ENCODE results near the gene CCNY.

DNA sequence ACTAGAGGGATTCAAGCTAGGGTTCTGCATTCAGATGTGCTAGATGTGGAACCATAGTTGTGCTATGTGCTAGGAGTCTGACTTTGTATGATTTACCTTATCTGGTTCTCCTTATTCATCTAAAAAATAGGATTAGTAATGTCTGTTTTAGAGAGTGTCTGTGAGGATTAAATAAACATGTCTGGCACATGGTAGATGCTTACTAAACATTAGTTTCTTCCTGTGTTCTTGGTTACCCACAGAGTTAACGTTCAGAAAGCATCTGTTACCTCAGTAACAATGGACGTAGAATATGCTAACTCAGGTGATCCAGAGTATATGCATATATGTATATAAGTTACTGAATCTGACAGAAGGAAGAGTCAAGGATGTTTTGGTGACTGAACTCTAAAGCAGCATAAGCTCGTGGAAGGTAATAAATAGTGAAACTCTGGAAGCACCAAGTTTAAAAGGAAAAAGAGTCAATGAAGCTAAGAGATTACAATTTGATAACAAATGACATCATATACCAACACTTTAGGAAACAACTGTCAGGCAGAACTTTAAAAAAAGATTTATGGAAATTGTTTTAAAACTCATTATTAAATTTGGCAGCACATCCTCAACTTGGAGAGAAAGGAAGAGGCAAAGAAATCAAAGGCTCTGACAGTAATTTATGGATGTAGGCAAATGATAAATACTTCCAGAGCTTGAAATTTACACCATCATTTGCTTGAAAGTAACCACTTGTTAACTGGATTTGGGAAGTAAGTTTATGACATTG is 127.0 kb downstream of the CCNY start:
- TF ChIP-seq, protein P1, sequence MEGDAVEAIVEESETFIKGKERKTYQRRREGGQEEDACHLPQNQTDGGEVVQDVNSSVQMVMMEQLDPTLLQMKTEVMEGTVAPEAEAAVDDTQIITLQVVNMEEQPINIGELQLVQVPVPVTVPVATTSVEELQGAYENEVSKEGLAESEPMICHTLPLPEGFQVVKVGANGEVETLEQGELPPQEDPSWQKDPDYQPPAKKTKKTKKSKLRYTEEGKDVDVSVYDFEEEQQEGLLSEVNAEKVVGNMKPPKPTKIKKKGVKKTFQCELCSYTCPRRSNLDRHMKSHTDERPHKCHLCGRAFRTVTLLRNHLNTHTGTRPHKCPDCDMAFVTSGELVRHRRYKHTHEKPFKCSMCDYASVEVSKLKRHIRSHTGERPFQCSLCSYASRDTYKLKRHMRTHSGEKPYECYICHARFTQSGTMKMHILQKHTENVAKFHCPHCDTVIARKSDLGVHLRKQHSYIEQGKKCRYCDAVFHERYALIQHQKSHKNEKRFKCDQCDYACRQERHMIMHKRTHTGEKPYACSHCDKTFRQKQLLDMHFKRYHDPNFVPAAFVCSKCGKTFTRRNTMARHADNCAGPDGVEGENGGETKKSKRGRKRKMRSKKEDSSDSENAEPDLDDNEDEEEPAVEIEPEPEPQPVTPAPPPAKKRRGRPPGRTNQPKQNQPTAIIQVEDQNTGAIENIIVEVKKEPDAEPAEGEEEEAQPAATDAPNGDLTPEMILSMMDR (IDR thresholded peaks at IDR 0.05) = no peak
- TF ChIP-seq POLR2A (IDR thresholded peaks at IDR 0.05) = no peak

Data from Peyer's patch (tissue), 4 donors.